ENCODE results near the gene TMEM151B. TPM values are rescaled to one million over a fixed set of nuclear protein-coding genes. Genes with fewer than 3 reads are reported as not detected.
A peak's percentile ranks its signal among the peaks of the same experiment; 100 is the strongest.

TMEM151B gene
- total and polyA plus RNA-seq, 2 of the 13 experiments (the other 11 are each of a cell fraction or from before 2014, with no cell fraction given), result not detected

- TF ChIP-seq THAP7 (CRISPR knock-in tag; IDR thresholded peaks at IDR 0.05) (peak; percentile 52; the same call in 1 of the 2 replicates), MXI1 (IDR thresholded peaks at IDR 0.05; ENCODE audit: borderline replicate concordance, low read depth, low read length) (peak; percentile 2; the same call in 1 of the 3 replicates), ZNF564 (CRISPR knock-in tag; IDR thresholded peaks at IDR 0.05) (0 out of 2 replicates have a peak, but pooled peaks have one; percentile 76), HOXA7 (CRISPR knock-in tag; IDR thresholded peaks at IDR 0.05) (no peak), ZNF337 (CRISPR knock-in tag; IDR thresholded peaks at IDR 0.05; ENCODE audit: borderline replicate concordance, low read depth) (no peak), DMTF1 (CRISPR knock-in tag; IDR thresholded peaks at IDR 0.05) (no peak), ZFP91 (CRISPR knock-in tag; IDR thresholded peaks at IDR 0.05; ENCODE audit: borderline replicate concordance) (peak; percentile 75; the same call in 1 of the 2 replicates), HMG20B (CRISPR knock-in tag; conservative IDR thresholded peaks at IDR 0.05) (no peak), ZNF547 (CRISPR knock-in tag; IDR thresholded peaks at IDR 0.05) (peak; percentile 67; the same call in 1 of the 2 replicates), SRF (IDR thresholded peaks at IDR 0.05; ENCODE audit: low read depth, low read length) (no peak), DBP (CRISPR knock-in tag; IDR thresholded peaks at IDR 0.05; ENCODE audit: not compliant biosample characterization) (peak; percentile 28), NFKB2 (CRISPR knock-in tag; IDR thresholded peaks at IDR 0.05; ENCODE audit: borderline replicate concordance) (no peak), FOXP4 (CRISPR knock-in tag; IDR thresholded peaks at IDR 0.05) (no peak), ZNF780A (CRISPR knock-in tag; IDR thresholded peaks at IDR 0.05) (no peak), SRY (CRISPR knock-in tag; IDR thresholded peaks at IDR 0.05) (peak; percentile 59; the same call in 1 of the 2 replicates), ELF3 (CRISPR knock-in tag; IDR thresholded peaks at IDR 0.05) (0 out of 2 replicates have a peak, but pooled peaks have one; percentile 7), ZNF234 (CRISPR knock-in tag; conservative IDR thresholded peaks at IDR 0.05) (no peak), ZNF274 (CRISPR knock-in tag; IDR thresholded peaks at IDR 0.05) (peak; percentile 78; the same call in 1 of the 2 replicates)
These were observed 32.3 kb upstream of the TMEM151B start (continued) for GRCh38 chr6:44237813-44238433.

Data from HepG2 (cell line).